Measurements from ENCODE around the gene RPS21. TPM values are rescaled to one million over a fixed set of nuclear protein-coding genes. Genes with fewer than 3 reads are reported as not detected.

RPS21 gene
- total and polyA plus RNA-seq, 2 of the 4 experiments (the other 2 are of a cell fraction) = 2,710 to 4,298 TPM

DNA sequence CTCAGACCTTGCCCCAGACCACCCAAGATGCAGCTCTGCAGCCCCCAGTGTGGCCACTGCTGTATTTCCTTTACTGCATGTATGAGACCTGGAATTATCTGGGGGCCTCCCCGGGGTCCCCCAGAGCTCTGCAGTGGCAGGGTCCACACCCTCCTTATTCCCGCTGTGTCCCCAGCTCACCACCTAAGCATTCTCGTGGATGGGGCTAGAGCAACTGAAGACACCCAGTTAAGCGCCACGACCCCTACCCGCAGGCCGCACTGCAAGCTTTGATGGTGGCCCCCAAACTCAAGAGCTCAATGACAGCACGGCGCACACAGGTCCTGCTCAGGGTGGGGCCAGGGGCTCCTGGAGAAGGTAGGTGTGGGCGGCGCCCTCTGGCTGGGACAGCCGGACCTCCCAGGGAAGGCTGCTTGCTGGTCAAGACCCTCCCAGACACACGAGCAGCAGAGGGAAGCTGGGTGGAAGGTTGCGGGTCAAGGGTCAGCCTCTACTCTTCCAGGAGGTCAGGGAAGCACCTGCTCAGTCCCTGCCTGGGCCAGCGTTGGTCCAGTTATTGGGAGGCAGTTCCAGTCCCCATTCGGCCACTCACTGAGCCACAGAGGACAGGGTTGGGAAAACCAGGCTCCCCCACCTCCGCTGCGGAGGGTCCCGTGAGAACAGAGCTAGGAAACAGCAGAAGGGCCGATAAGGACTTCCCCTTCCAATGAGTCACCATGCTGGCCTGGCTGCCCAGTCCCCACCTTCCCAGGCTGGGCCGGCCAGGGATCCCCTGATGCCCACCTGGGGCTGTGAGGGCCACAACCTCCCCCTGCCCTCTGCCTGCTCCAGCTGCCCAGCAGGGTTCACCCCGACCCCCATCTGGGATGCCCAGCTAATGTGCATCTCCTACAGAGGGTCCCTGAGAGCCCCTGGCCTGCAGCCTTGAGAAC lies 22.7 kb upstream of the RPS21 start:
- no peak overlapping the region for H3K14ac ChIP-seq (replicated peaks; ENCODE audit: low read depth, low read length)
- no peak overlapping the region for H4K8ac ChIP-seq (ENCODE audit: low read depth in 2 of 2, low read length in 2 of 2)
- no peak overlapping the region for H3K4me3 ChIP-seq (ENCODE audit: insufficient read depth, low read depth, low read length)
- H3K4ac ChIP-seq (ENCODE audit: low read depth, low read length) = no peak overlapping the region
- POLR2A ChIA-PET (ENCODE audit: unreplicated experiment) = no interaction called here
- no peak overlapping the region for H2BK120ac ChIP-seq (ENCODE audit: low read depth, low read length)
- no peaks in the 10 kb centered on the region for H3K9me1 ChIP-seq (ENCODE audit: insufficient read depth, low read length)
- CTCF ChIA-PET = interaction anchor here (2.0 kb wide), 1 partner anchor 10 kb away, joined by 6 read pairs; no protein-coding TSS in a partner anchor
- BruUV-seq (replicated peaks) = no TSS peak
- peaks cover 4% of the 10 kb centered on the region; the same call in 1 of the 2 replicates for H3K36me3 ChIP-seq (ENCODE audit: control insufficient read depth, insufficient read depth, low read length)
- in situ Hi-C loops (cut with MboI; ENCODE audit: low sequenced_read_pairs) = no loop called here
- H3K9ac ChIP-seq (ENCODE audit: low read depth, low read length) = no peak overlapping the region
- intact Hi-C loops (cut with micrococcal nuclease) = no loop called here
- no peaks in the 10 kb centered on the region for H3K27me3 ChIP-seq (ENCODE audit: control insufficient read depth, insufficient read depth, low read length)
- no peak overlapping the region for H2AK5ac ChIP-seq (ENCODE audit: low read depth, low read length)
- dilution Hi-C loops (cut with HindIII; ENCODE audit: low sequenced_read_pairs, unreplicated experiment) = no loop called here
- no peak overlapping the region for H2BK5ac ChIP-seq (ENCODE audit: low read depth, low read length, poor library complexity, severe bottlenecking)
- no peak overlapping the region for H2BK20ac ChIP-seq (ENCODE audit: low read depth, low read length)
- no peak overlapping the region for H3K27ac ChIP-seq (ENCODE audit: insufficient read depth, low read length)
- no peak overlapping the region for H4K5ac ChIP-seq (ENCODE audit: low read depth, low read length)
- H4K20me1 ChIP-seq (ENCODE audit: insufficient read depth, low read length) = peaks cover 18% of the 10 kb centered on the region; the same call in 1 of the 2 replicates
- no peak overlapping the region for H2AK9ac ChIP-seq (replicated peaks; ENCODE audit: low read depth, low read length, poor library complexity)
- no peak overlapping the region for H2BK15ac ChIP-seq (ENCODE audit: low read depth, low read length)
- H3K4me1 ChIP-seq (ENCODE audit: control insufficient read depth, insufficient read depth, low read length) = peaks cover 19% of the 10 kb centered on the region
- no peaks in the 10 kb centered on the region for H3K9me3 ChIP-seq (ENCODE audit: control insufficient read depth, insufficient read depth, low read length)
- no peak overlapping the region for H3K18ac ChIP-seq (ENCODE audit: low read depth, low read length)
- H4K91ac ChIP-seq (ENCODE audit: insufficient read depth, low read depth, low read length) = no peak overlapping the region
- no peaks in the 10 kb centered on the region for H3K79me1 ChIP-seq (ENCODE audit: low read depth in 1 of 2, low read length in 2 of 2)
- TF ChIP-seq POLR2A (IDR thresholded peaks at IDR 0.05; ENCODE audit: low read depth, low read length) (no peak), SMC3 (IDR thresholded peaks at IDR 0.05; ENCODE audit: low read depth, low read length) (no peak), FOS (IDR thresholded peaks at IDR 0.05; ENCODE audit: low read depth, low read length) (no peak), RAD21 (IDR thresholded peaks at IDR 0.05; ENCODE audit: low read length) (no peak), BHLHE40 (IDR thresholded peaks at IDR 0.05; ENCODE audit: low read depth, low read length) (no peak), CEBPB (IDR thresholded peaks at IDR 0.05; ENCODE audit: low read depth, low read length) (no peak), MAFK (IDR thresholded peaks at IDR 0.05; ENCODE audit: low read depth, low read length) (no peak)
- ATAC-seq (ENCODE audit: low read depth) = no peak
- no peak overlapping the region for H3K4me2 ChIP-seq (ENCODE audit: low read depth, low read length)
- no peak for DNase-seq
- H2AFZ ChIP-seq (replicated peaks; ENCODE audit: low read length, poor library complexity) = no peak overlapping the region
- no peak overlapping the region for H3K56ac ChIP-seq (ENCODE audit: extremely low read depth, insufficient read depth, low read length)
- 74% methylated on average over 8 of the region's 22 CpGs; no CpG with 5 or more reads in 1 of the 2 experiments for WGBS, 2 experiments (ENCODE audit: extremely low coverage in 2 of 2, insufficient read length in 1 of 2)
- no peak overlapping the region for H3K23ac ChIP-seq (ENCODE audit: low read depth, low read length)

All from IMR-90 (cell line).